COLO829 (cell line): ENCODE results near the gene GRIN2D.

Source experiments
- DNase-seq: peaks from one replicate; pipeline ENCODE4 v3.0.0; 2012; ENCODE audit warnings: low spot score

GRIN2D gene

GRCh38 chr19:48393559-48394330, at the start of gene GRIN2D:
GRIN2D (plus strand) TSS chr19:48393668; CDS start chr19:48398393, 4,725 bp downstream.
- DNase-seq: no peak

GRCh38 chr19:48344892-48345291, 48.6 kb upstream of the GRIN2D start:
- DNase-seq: no peak

- DNase-seq: no peak
Observed at GRCh38 chr19:48346191-48346590, 47.3 kb upstream of the GRIN2D start.

- DNase-seq: peak; percentile 50
Observed at GRCh38 chr19:48348045-48348444, 45.4 kb upstream of the GRIN2D start.

- no peak for DNase-seq
Observed at GRCh38 chr19:48348737-48349136, 44.7 kb upstream of the GRIN2D start.

GRCh38 chr19:48350856-48351255, 42.6 kb upstream of the GRIN2D start:
- DNase-seq: no peak

- DNase-seq: peak; percentile 60
Observed at GRCh38 chr19:48351341-48351752, 42.1 kb upstream of the GRIN2D start.

GRCh38 chr19:48353677-48354076, 39.8 kb upstream of the GRIN2D start:
- no peak for DNase-seq

- peak; percentile 96 for DNase-seq
Observed at GRCh38 chr19:48354332-48354992, 39.0 kb upstream of the GRIN2D start.

- no peak for DNase-seq
Observed at GRCh38 chr19:48355365-48355954, 38.0 kb upstream of the GRIN2D start.

GRCh38 chr19:48359123-48359522, 34.3 kb upstream of the GRIN2D start:
- no peak for DNase-seq

GRCh38 chr19:48361912-48362311, 31.6 kb upstream of the GRIN2D start:
- DNase-seq: no peak

- DNase-seq: peak; percentile 89
Observed at GRCh38 chr19:48362716-48363499, 30.6 kb upstream of the GRIN2D start.

GRCh38 chr19:48363500-48363809, 30.0 kb upstream of the GRIN2D start:
- DNase-seq: no peak

- DNase-seq: peak; percentile 100
Observed at GRCh38 chr19:48363810-48364597, 29.5 kb upstream of the GRIN2D start, which contains the start of the genes SYNGR4 and TMEM143. SYNGR4 (plus strand) TSS chr19:48364367; CDS start chr19:48365843, 1,476 bp downstream. TMEM143 (minus strand) TSS chr19:48363940; CDS start chr19:48363920, 20 bp downstream.

- no peak for DNase-seq
Observed at GRCh38 chr19:48364598-48365348, 28.7 kb upstream of the GRIN2D start.

GRCh38 chr19:48365602-48366001, 27.9 kb upstream of the GRIN2D start:
- no peak for DNase-seq

GRCh38 chr19:48367855-48368254, 25.6 kb upstream of the GRIN2D start:
- DNase-seq: no peak

GRCh38 chr19:48368936-48369335, 24.5 kb upstream of the GRIN2D start:
- DNase-seq: no peak

GRCh38 chr19:48370955-48371354, 22.5 kb upstream of the GRIN2D start:
- no peak for DNase-seq

GRCh38 chr19:48371367-48371766, 22.1 kb upstream of the GRIN2D start:
- DNase-seq: no peak
